MCF 10A (cell line): ENCODE measurements around the gene PGLYRP4. TPM values are rescaled to one million over a fixed set of nuclear protein-coding genes. Genes with fewer than 3 reads are reported as not detected.

Experiments
- BruUV-seq: library from RNA; stranded (reverse); fragments of 400-500 nt; replicated peaks from 2 replicates; lab custom pipeline; 2021; lab: Mats Ljungman, UMichigan
- CTCF ChIA-PET: fragments of 300-600 bp; sonication (Branson Sonifier 250); formaldehyde crosslinking; extraction: SDS; loops from one replicate; lab custom pipeline; 2021; ENCODE audit warnings: antibody characterized with exemption, inconsistent platforms; lab: Yijun Ruan, JAX
- POLR2A ChIA-PET: fragments of 300-600, 350-650 bp; sonication (Branson Sonifier 250); formaldehyde crosslinking; extraction: SDS; loops from one replicate; lab custom pipeline; 2020; ENCODE audit warnings: antibody characterized with exemption, inconsistent platforms; lab: Yijun Ruan, JAX
- DNase-seq: peaks from one replicate; pipeline ENCODE4 v3.0.0-alpha.2; 2018; ENCODE audit not compliant: unreplicated experiment
- H3K27ac Mint-ChIP-seq: one replicate; pipeline ENCODE4 v1.8.0; 2022; ENCODE audit warnings: mild to moderate bottlenecking, low read depth, mixed read lengths; ENCODE audit not compliant: unreplicated experiment
- H3K27me3 Mint-ChIP-seq: one replicate; pipeline ENCODE4 v1.8.0; 2022; ENCODE audit warnings: mixed read lengths; ENCODE audit not compliant: insufficient read depth, unreplicated experiment
- H3K36me3 Mint-ChIP-seq: one replicate; pipeline ENCODE4 v1.8.0; 2022; ENCODE audit warnings: mild to moderate bottlenecking, moderate library complexity, mixed read lengths; ENCODE audit not compliant: insufficient read depth, unreplicated experiment
- H3K4me1 Mint-ChIP-seq: one replicate; pipeline ENCODE4 v1.8.0; 2022; ENCODE audit warnings: mixed read lengths; ENCODE audit not compliant: insufficient read depth, unreplicated experiment
- H3K4me3 Mint-ChIP-seq: one replicate; pipeline ENCODE4 v1.8.0; 2022; ENCODE audit warnings: mild to moderate bottlenecking, moderate library complexity, mixed read lengths; ENCODE audit not compliant: unreplicated experiment
- H3K9me3 Mint-ChIP-seq: one replicate; pipeline ENCODE4 v1.8.0; 2022; ENCODE audit warnings: mixed read lengths; ENCODE audit not compliant: unreplicated experiment
- CTCF ChIP-seq: fragments of 200-600 bp; IDR thresholded peaks from one replicate; pipeline ENCODE4 v1.8.0; 2022; ENCODE audit warnings: antibody characterized with exemption, mild to moderate bottlenecking; ENCODE audit not compliant: unreplicated experiment
- intact Hi-C: fragments of 100-400 bp; cut with micrococcal nuclease; formaldehyde crosslinking; loops from 2 replicates; pipeline ENCODE4 v1.14.1; 2022
- total RNA-seq: library from RNA; stranded (reverse); gene quantifications from 2 replicates; pipeline ENCODE4 v1.2.3, GENCODE V29; 2022

The PGLYRP4 gene
- total RNA-seq, 1 experiment from 2014 or later, result not detected

DNA sequence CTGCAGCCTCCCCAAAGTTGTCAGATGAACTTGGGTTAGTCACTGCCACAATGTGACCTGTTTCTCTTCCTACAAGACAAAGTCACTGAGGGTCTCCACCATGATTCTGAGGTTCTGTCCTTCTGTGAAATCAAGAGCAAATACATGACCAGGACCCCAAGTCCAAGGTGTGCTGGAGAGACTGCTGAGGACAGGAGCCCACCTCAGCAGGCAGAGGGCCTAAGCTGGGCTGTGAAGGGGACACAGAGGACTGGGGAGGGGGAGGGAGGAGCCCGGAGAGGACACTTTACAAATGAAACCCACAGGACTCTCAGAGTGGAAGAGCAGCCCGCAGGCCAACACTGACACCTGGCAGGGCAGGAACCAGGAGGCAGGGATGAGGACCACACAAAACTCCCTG lies 39.2 kb downstream of the PGLYRP4 start:
- intact Hi-C loops, result no loop called here
- BruUV-seq, result no TSS peak
- no peak for TF ChIP-seq CTCF
- DNase-seq, result no peak
- H3K27ac Mint-ChIP-seq, result no peak overlapping the region
- POLR2A ChIA-PET, result interaction anchor here (1.1 kb wide), 1 partner anchor 14 kb away, joined by 3 read pairs; no protein-coding TSS in a partner anchor
- CTCF ChIA-PET, result no interaction called here
- H3K9me3 Mint-ChIP-seq, result no peaks in the 10 kb centered on the region
- H3K27me3 Mint-ChIP-seq, result peaks cover 59% of the 10 kb centered on the region
- no peaks in the 10 kb centered on the region for H3K36me3 Mint-ChIP-seq
- H3K4me3 Mint-ChIP-seq, result no peak overlapping the region
- no peaks in the 10 kb centered on the region for H3K4me1 Mint-ChIP-seq

- no TSS peak for BruUV-seq
- Mint-ChIP-seq H3K4me3 (no peak overlapping the region), H3K27me3 (peaks cover 62% of the 10 kb centered on the region), H3K27ac (no peak overlapping the region), H3K9me3 (no peaks in the 10 kb centered on the region), H3K36me3 (no peaks in the 10 kb centered on the region), H3K4me1 (no peaks in the 10 kb centered on the region)
- ChIA-PET POLR2A (no interaction called here), CTCF (no interaction called here)
- intact Hi-C loops, result no loop called here
- no peak for TF ChIP-seq CTCF
- no peak for DNase-seq
These were observed 40.1 kb downstream of the PGLYRP4 start for GRCh38 chr1:153308540-153308939.

DNA sequence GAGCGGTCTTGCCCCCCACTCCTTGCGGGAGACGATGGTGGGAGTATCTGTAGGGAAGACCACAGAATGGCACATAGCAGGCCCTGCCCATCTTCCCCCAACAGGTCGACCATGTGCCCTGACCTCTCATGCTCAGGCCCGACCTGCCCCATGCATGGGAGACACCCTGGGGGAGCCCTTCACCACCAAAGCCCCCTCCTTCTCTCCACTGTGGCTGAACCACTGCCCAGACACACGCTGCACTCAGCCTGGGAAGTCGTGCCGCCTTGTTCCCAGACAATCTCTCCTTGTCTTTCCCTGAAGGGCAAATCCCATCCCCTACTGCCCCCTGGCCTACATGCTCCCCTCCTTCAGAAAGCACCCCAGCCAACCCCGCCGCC lies 41.4 kb downstream of the PGLYRP4 start:
- no peaks in the 10 kb centered on the region for H3K36me3 Mint-ChIP-seq
- no peak overlapping the region for H3K27ac Mint-ChIP-seq
- peaks cover 58% of the 10 kb centered on the region for H3K27me3 Mint-ChIP-seq
- ChIA-PET POLR2A (no interaction called here), CTCF (no interaction called here)
- intact Hi-C loops, result no loop called here
- no peak overlapping the region for H3K4me3 Mint-ChIP-seq
- H3K9me3 Mint-ChIP-seq, result no peaks in the 10 kb centered on the region
- H3K4me1 Mint-ChIP-seq, result no peaks in the 10 kb centered on the region
- BruUV-seq, result no TSS peak
- no peak for DNase-seq
- TF ChIP-seq CTCF, result no peak

DNA sequence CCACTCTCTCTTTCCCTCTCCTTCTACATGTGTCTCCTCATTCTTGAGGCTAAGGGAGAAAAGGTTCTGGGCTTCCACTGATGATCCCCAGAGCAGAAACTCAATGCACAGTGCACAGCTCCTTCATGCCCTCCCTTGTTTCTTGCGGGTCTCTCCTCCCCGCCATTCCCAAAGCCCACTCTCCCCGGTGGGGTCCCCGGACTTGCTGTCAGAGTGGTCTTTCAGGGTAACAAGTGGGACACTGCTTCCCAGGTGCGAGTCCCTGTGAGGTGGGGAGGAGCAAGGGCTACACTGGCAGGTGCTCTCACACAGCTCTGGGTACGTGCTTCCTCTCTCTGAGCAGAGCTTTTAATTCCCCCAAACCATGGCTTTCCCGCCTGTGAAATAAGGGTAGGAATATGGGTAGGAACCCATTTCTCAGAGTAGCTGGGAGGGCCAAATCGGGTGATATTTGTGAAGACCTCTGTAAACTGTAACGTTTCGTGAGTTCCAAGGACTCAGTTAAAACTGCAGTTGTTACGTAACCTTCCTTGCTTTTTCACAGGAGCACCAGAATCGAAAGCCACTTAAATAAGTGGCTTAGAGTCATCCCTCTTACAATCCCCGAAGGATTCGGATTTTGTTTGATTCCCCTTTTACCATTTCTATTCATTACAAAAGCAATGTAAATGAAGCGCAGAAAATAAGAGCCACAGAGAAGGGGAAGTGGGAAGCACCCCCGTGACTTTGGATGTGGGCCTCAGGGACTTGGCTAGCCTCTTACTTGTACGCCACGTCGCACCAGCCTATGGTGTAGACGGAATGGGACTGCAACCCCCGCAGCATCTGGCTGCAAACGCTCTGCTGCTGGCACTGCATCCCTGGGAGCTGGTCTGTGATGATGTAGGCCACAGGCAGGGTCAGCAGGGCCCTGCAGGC lies 42.1 kb downstream of the PGLYRP4 start:
- no peak for TF ChIP-seq CTCF
- no TSS peak for BruUV-seq
- no peaks in the 10 kb centered on the region for H3K4me1 Mint-ChIP-seq
- no peaks in the 10 kb centered on the region for H3K36me3 Mint-ChIP-seq
- H3K27me3 Mint-ChIP-seq, result peaks cover 58% of the 10 kb centered on the region
- no peaks in the 10 kb centered on the region for H3K9me3 Mint-ChIP-seq
- no peak overlapping the region for H3K4me3 Mint-ChIP-seq
- intact Hi-C loops, result no loop called here
- H3K27ac Mint-ChIP-seq, result no peak overlapping the region
- DNase-seq, result no peak
- ChIA-PET CTCF (interaction anchor here (0.6 to 1.6 kb wide), 2 partner anchors 18 to 852 kb away, joined by 5 to 8 read pairs; no protein-coding TSS in a partner anchor), POLR2A (no interaction called here)
